ENCODE results near the gene CDK14.

CDK14 gene

GRCh38 chr7:91020636-91021385, 424.7 kb downstream of the CDK14 start:
- DNase-seq (ENCODE audit: low spot score) = no peak

- DNase-seq (ENCODE audit: low spot score) = no peak
Measured at GRCh38 chr7:91021956-91022355, 425.8 kb downstream of the CDK14 start.

- no peak for DNase-seq (ENCODE audit: low spot score)
Measured at GRCh38 chr7:91025906-91026390, 429.8 kb downstream of the CDK14 start.

GRCh38 chr7:91029688-91030087, 433.6 kb downstream of the CDK14 start:
- no peak for DNase-seq (ENCODE audit: low spot score)

- DNase-seq (ENCODE audit: low spot score) = no peak
Measured at GRCh38 chr7:91030680-91031380, 434.7 kb downstream of the CDK14 start.

GRCh38 chr7:91031757-91032156, 435.6 kb downstream of the CDK14 start:
- DNase-seq (ENCODE audit: low spot score) = no peak

- no peak for DNase-seq (ENCODE audit: low spot score)
Measured at GRCh38 chr7:91033574-91033973, 437.5 kb downstream of the CDK14 start.

- DNase-seq (ENCODE audit: low spot score) = no peak
Measured at GRCh38 chr7:91034459-91035368, 438.6 kb downstream of the CDK14 start.

GRCh38 chr7:91039033-91039432, 442.9 kb downstream of the CDK14 start:
- DNase-seq (ENCODE audit: low spot score) = no peak

GRCh38 chr7:91041141-91041540, 445.0 kb downstream of the CDK14 start:
- no peak for DNase-seq (ENCODE audit: low spot score)

GRCh38 chr7:91041901-91042484, 445.9 kb downstream of the CDK14 start:
- no peak for DNase-seq (ENCODE audit: low spot score)

- DNase-seq (ENCODE audit: low spot score) = no peak
Measured at GRCh38 chr7:91043186-91043585, 447.1 kb downstream of the CDK14 start.

GRCh38 chr7:91043924-91044645, 448.0 kb downstream of the CDK14 start:
- DNase-seq (ENCODE audit: low spot score) = no peak

- DNase-seq (ENCODE audit: low spot score) = no peak
Measured at GRCh38 chr7:91045606-91046005, 449.5 kb downstream of the CDK14 start.

- no peak for DNase-seq (ENCODE audit: low spot score)
Measured at GRCh38 chr7:91046322-91047089, 450.4 kb downstream of the CDK14 start.

GRCh38 chr7:91047636-91048035, 451.5 kb downstream of the CDK14 start:
- no peak for DNase-seq (ENCODE audit: low spot score)

GRCh38 chr7:91050677-91051076, 454.6 kb downstream of the CDK14 start:
- DNase-seq (ENCODE audit: low spot score) = no peak

- no peak for DNase-seq (ENCODE audit: low spot score)
Measured at GRCh38 chr7:91051966-91052365, 455.8 kb downstream of the CDK14 start.

GRCh38 chr7:91054374-91054773, 458.3 kb downstream of the CDK14 start:
- DNase-seq (ENCODE audit: low spot score) = no peak

GRCh38 chr7:91055219-91055618, 459.1 kb downstream of the CDK14 start:
- DNase-seq (ENCODE audit: low spot score) = no peak

- no peak for DNase-seq (ENCODE audit: low spot score)
Measured at GRCh38 chr7:91062713-91063112, 466.6 kb downstream of the CDK14 start.
